ENCODE data around the gene DPP6.

The DPP6 gene

GRCh38 chr7:154232700-154233099 is 180.5 kb downstream of the DPP6 start:
- DNase-seq (ENCODE audit: low read depth): no peak

- DNase-seq (ENCODE audit: low read depth): no peak
These were observed 189.8 kb downstream of the DPP6 start for GRCh38 chr7:154241988-154242387.

- no peak for DNase-seq (ENCODE audit: low read depth)
These were observed 190.5 kb downstream of the DPP6 start for GRCh38 chr7:154242709-154243108.

- no peak for DNase-seq (ENCODE audit: low read depth)
These were observed 199.8 kb downstream of the DPP6 start for GRCh38 chr7:154252046-154252445.

GRCh38 chr7:154253810-154254209 is 201.6 kb downstream of the DPP6 start:
- DNase-seq (ENCODE audit: low read depth): no peak

- no peak for DNase-seq (ENCODE audit: low read depth)
These were observed 203.1 kb downstream of the DPP6 start for GRCh38 chr7:154255324-154255723.

- no peak for DNase-seq (ENCODE audit: low read depth)
These were observed 204.0 kb downstream of the DPP6 start for GRCh38 chr7:154256150-154256549.

- no peak for DNase-seq (ENCODE audit: low read depth)
These were observed 207.2 kb downstream of the DPP6 start for GRCh38 chr7:154259396-154259795.

- DNase-seq (ENCODE audit: low read depth): no peak
These were observed 235.2 kb downstream of the DPP6 start for GRCh38 chr7:154287356-154287755.

- no peak for DNase-seq (ENCODE audit: low read depth)
These were observed 236.9 kb downstream of the DPP6 start for GRCh38 chr7:154289119-154289518.

- DNase-seq (ENCODE audit: low read depth): no peak
These were observed 244.2 kb downstream of the DPP6 start for GRCh38 chr7:154296443-154296842.

- DNase-seq (ENCODE audit: low read depth): no peak
These were observed 247.5 kb downstream of the DPP6 start for GRCh38 chr7:154299736-154300135.

GRCh38 chr7:154302380-154302779 is 250.2 kb downstream of the DPP6 start:
- DNase-seq (ENCODE audit: low read depth): no peak

- DNase-seq (ENCODE audit: low read depth): no peak
These were observed 252.0 kb downstream of the DPP6 start for GRCh38 chr7:154304231-154304630.

GRCh38 chr7:154304740-154305700 is 252.8 kb downstream of the DPP6 start:
- no peak for DNase-seq (ENCODE audit: low read depth)

GRCh38 chr7:154306036-154306435 is 253.8 kb downstream of the DPP6 start:
- no peak for DNase-seq (ENCODE audit: low read depth)

- DNase-seq (ENCODE audit: low read depth): no peak
These were observed 256.7 kb downstream of the DPP6 start for GRCh38 chr7:154308928-154309327.

- no peak for DNase-seq (ENCODE audit: low read depth)
These were observed 257.9 kb downstream of the DPP6 start for GRCh38 chr7:154310114-154310513.

- DNase-seq (ENCODE audit: low read depth): no peak
These were observed 272.0 kb downstream of the DPP6 start for GRCh38 chr7:154324196-154324595.

GRCh38 chr7:154326421-154326820 is 274.2 kb downstream of the DPP6 start:
- no peak for DNase-seq (ENCODE audit: low read depth)

- no peak for DNase-seq (ENCODE audit: low read depth)
These were observed 278.1 kb downstream of the DPP6 start for GRCh38 chr7:154330318-154330717.

GRCh38 chr7:154332811-154333580 is 280.8 kb downstream of the DPP6 start:
- no peak for DNase-seq (ENCODE audit: low read depth)

- DNase-seq (ENCODE audit: low read depth): no peak
These were observed 284.1 kb downstream of the DPP6 start for GRCh38 chr7:154336295-154336694.

Measured in non-pigmented ciliary epithelial cell (primary cell).